OCI-LY1 (cell line): ENCODE measurements around the gene PHC3.

Experiments
- H2AFZ ChIP-seq: fragments of 200-600 bp; sonication (generic), shearing (Covaris generic); 2 replicates; pipeline ENCODE4 v1.6.0; 2014; ENCODE audit warnings: antibody characterized with exemption, mild to moderate bottlenecking, low read length
- H3F3A ChIP-seq: fragments of 200-600 bp; sonication (generic), shearing (Covaris generic); 2 replicates; pipeline ENCODE4 v1.6.0; 2014; ENCODE audit warnings: mild to moderate bottlenecking, antibody characterized with exemption, low read length, moderate library complexity; ENCODE audit not compliant: insufficient read depth
- H3K27ac ChIP-seq: fragments of 200-600 bp; sonication (generic); 2 replicates; pipeline ENCODE4 v1.5.1; 2014; ENCODE audit warnings: low read length, mixed run types, mild to moderate bottlenecking, low read depth; ENCODE audit not compliant: poor library complexity, severe bottlenecking
- H3K27me3 ChIP-seq: fragments of 200-600 bp; sonication (generic); 2 replicates; pipeline ENCODE4 v1.6.0; 2014; ENCODE audit warnings: antibody characterized with exemption, mild to moderate bottlenecking, low read length, moderate library complexity; ENCODE audit not compliant: insufficient read depth
- H3K36me3 ChIP-seq: fragments of 200-600 bp; sonication (generic); 2 replicates; pipeline ENCODE4 v1.6.1; 2014; ENCODE audit warnings: mild to moderate bottlenecking, antibody characterized with exemption, low read length, moderate library complexity, mixed read lengths; ENCODE audit not compliant: insufficient read depth
- H3K4me1 ChIP-seq: fragments of 200-600 bp; sonication (generic); 2 replicates; pipeline ENCODE4 v1.5.1; 2014; ENCODE audit warnings: mild to moderate bottlenecking, low read length, moderate library complexity; ENCODE audit not compliant: insufficient read depth, severe bottlenecking
- H3K4me2 ChIP-seq: fragments of 200-600 bp; sonication (generic), shearing (Covaris generic); 2 replicates; pipeline ENCODE4 v1.6.1; 2014; ENCODE audit warnings: low read length
- H3K4me3 ChIP-seq: fragments of 200-600 bp; sonication (generic); 2 replicates; pipeline ENCODE4 v1.5.1; 2014; ENCODE audit warnings: low read length, low read depth, mild to moderate bottlenecking, mixed read lengths; ENCODE audit not compliant: poor library complexity, severe bottlenecking
- H3K79me2 ChIP-seq: fragments of 200-600 bp; shearing (Covaris generic); 2 replicates; pipeline ENCODE4 v1.6.1; 2016; ENCODE audit warnings: mixed run types, low read length, mixed read lengths; ENCODE audit not compliant: insufficient read depth
- H3K9ac ChIP-seq: fragments of 200-600 bp; sonication (generic), shearing (Covaris generic); 2 replicates; pipeline ENCODE4 v1.6.1; 2014; ENCODE audit warnings: mild to moderate bottlenecking, low read length, mixed read lengths
- H3K9me2 ChIP-seq: fragments of 200-600 bp; sonication (generic), shearing (Covaris generic); 2 replicates; pipeline ENCODE4 v1.6.1; 2014; ENCODE audit warnings: low read depth, mild to moderate bottlenecking, low read length, mixed read lengths
- H3K9me3 ChIP-seq: fragments of 200-600 bp; shearing (Covaris generic); 2 replicates; pipeline ENCODE4 v1.6.1; 2014; ENCODE audit warnings: low read length, mixed read lengths
- H4K20me1 ChIP-seq: fragments of 200-600 bp; sonication (generic), shearing (Covaris generic); 2 replicates; pipeline ENCODE4 v1.6.0; 2016; ENCODE audit warnings: mild to moderate bottlenecking, low read length; ENCODE audit not compliant: insufficient read depth
- EZH2 ChIP-seq: fragments of 200-600 bp; sonication (generic), shearing (Covaris generic); IDR thresholded peaks from 2 replicates; pipeline ENCODE4 v1.8.0; 2017; ENCODE audit warnings: borderline replicate concordance, mixed run types, mild to moderate bottlenecking, antibody characterized with exemption, low read length, moderate library complexity, mixed read lengths
- TF ChIP-seq, protein P1 (sequence below): fragments of 200-600 bp; sonication (generic), shearing (Covaris generic); IDR thresholded peaks from 2 replicates; pipeline ENCODE4 v1.5.1; 2017; ENCODE audit warnings: mild to moderate bottlenecking, antibody characterized with exemption, low read length, moderate library complexity, mixed read lengths

Gene PHC3

DNA sequence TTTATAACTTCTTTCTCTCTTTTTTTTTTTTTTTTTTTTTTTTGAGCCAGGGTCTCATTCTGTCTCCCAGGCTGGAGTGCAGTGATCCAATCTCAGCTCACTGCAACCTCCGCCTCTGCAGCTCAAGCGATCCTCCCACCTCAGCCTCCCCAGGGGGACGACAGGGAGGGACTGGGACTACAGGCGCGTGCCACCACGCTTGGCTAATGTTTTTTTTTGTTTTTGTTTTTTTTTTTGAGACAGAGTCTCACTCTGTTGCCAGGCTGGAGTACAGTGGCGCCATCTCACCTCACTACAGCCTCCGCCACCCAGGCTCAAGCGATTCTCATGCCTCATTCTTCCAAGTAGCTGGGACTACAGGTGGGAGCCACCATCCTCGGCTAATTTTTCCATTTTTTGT lies 23.0 kb upstream of the PHC3 start:
- TF ChIP-seq, protein P1, sequence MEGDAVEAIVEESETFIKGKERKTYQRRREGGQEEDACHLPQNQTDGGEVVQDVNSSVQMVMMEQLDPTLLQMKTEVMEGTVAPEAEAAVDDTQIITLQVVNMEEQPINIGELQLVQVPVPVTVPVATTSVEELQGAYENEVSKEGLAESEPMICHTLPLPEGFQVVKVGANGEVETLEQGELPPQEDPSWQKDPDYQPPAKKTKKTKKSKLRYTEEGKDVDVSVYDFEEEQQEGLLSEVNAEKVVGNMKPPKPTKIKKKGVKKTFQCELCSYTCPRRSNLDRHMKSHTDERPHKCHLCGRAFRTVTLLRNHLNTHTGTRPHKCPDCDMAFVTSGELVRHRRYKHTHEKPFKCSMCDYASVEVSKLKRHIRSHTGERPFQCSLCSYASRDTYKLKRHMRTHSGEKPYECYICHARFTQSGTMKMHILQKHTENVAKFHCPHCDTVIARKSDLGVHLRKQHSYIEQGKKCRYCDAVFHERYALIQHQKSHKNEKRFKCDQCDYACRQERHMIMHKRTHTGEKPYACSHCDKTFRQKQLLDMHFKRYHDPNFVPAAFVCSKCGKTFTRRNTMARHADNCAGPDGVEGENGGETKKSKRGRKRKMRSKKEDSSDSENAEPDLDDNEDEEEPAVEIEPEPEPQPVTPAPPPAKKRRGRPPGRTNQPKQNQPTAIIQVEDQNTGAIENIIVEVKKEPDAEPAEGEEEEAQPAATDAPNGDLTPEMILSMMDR: no peak
- TF ChIP-seq EZH2: no peak
- H2AFZ ChIP-seq: no peak overlapping the region
- H3K9ac ChIP-seq: no peak overlapping the region
- H3K27ac ChIP-seq: no peak overlapping the region
- no peaks in the 10 kb centered on the region for H4K20me1 ChIP-seq
- H3K9me2 ChIP-seq: no peaks in the 10 kb centered on the region
- peaks cover 2% of the 10 kb centered on the region for H3K27me3 ChIP-seq
- H3K4me1 ChIP-seq: no peaks in the 10 kb centered on the region
- H3K4me2 ChIP-seq: no peak overlapping the region
- H3K79me2 ChIP-seq: no peaks in the 10 kb centered on the region
- no peaks in the 10 kb centered on the region for H3F3A ChIP-seq
- no peaks in the 10 kb centered on the region for H3K36me3 ChIP-seq
- no peaks in the 10 kb centered on the region for H3K9me3 ChIP-seq
- no peak overlapping the region for H3K4me3 ChIP-seq

DNA sequence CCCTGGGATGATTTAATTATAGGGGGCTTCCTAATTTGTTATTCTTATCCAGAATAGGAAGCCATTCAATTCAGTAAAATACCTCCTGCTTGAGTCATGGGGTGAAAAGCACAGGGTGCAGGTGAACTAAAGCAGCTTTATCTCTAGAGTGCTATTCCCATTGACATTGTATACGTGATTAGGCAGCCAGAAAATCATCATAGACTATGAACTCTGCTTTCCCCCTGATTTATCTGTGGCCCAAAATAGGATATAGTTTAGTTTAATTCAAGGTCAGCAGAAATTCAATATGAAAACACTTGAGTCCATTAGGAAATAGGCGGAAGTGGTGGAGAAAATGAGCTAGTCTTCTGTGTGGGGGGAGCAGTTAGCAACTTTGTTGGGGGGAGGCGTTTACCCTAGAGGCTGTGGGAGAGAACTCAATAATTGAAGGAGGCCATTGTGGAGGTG lies 22.5 kb upstream of the PHC3 start:
- Histone ChIP-seq H3K9ac (no peak overlapping the region), H4K20me1 (no peaks in the 10 kb centered on the region), H2AFZ (no peak overlapping the region), H3K79me2 (no peaks in the 10 kb centered on the region), H3K4me3 (no peak overlapping the region), H3K36me3 (no peaks in the 10 kb centered on the region), H3K27me3 (no peaks in the 10 kb centered on the region; the same call in 1 of the 2 replicates), H3K27ac (no peak overlapping the region), H3K9me3 (no peaks in the 10 kb centered on the region), H3K4me2 (no peak overlapping the region), H3F3A (no peaks in the 10 kb centered on the region), H3K4me1 (no peaks in the 10 kb centered on the region), H3K9me2 (no peaks in the 10 kb centered on the region)
- TF ChIP-seq, protein P1: no peak
- TF ChIP-seq EZH2: no peak

DNA sequence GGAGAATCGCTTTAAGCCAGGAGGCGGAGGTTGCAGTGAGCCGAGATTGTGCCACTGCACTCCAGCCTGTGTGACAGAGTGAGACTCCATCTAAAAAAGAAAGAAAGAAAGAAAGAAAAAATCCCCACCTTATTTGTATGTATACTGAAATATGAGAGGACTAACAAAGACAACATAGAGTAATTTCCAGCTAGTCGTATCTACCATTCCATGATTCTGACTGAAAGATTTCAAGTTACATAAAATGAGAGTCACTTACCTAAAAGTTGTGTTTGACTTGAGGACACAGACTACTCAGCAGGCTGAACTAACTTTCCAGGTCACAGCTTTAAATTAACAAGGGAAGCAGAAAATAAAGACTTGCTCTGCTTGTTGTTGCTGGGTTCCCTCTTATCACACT lies 21.9 kb upstream of the PHC3 start:
- H3K4me3 ChIP-seq: no peak overlapping the region
- H3K9ac ChIP-seq: no peak overlapping the region
- H3K9me2 ChIP-seq: no peaks in the 10 kb centered on the region
- TF ChIP-seq, protein P1: no peak
- TF ChIP-seq EZH2: no peak
- H3K36me3 ChIP-seq: no peaks in the 10 kb centered on the region
- H2AFZ ChIP-seq: no peak overlapping the region
- no peak overlapping the region for H3K27ac ChIP-seq
- no peaks in the 10 kb centered on the region for H4K20me1 ChIP-seq
- no peak overlapping the region for H3K4me2 ChIP-seq
- no peaks in the 10 kb centered on the region for H3F3A ChIP-seq
- H3K4me1 ChIP-seq: no peaks in the 10 kb centered on the region
- H3K79me2 ChIP-seq: no peaks in the 10 kb centered on the region
- no peaks in the 10 kb centered on the region; the same call in 1 of the 2 replicates for H3K27me3 ChIP-seq
- H3K9me3 ChIP-seq: no peaks in the 10 kb centered on the region
